ENCODE measurements around the gene PREPL. TPM values are rescaled to one million over a fixed set of nuclear protein-coding genes. Genes with fewer than 3 reads are reported as not detected.

PREPL gene
- total RNA-seq, 1 donor = 68.2 TPM

- TF ChIP-seq CTCF (IDR thresholded peaks at IDR 0.05; ENCODE audit: insufficient read depth, low read depth, low read length) = no peak
- DNase-seq (ENCODE audit: low read depth) = peak; percentile 30
- H3K4me3 ChIP-seq (ENCODE audit: low read depth, low read length) = no peak overlapping the region
These were observed 12.9 kb downstream of the PREPL start for GRCh38 chr2:44348400-44348799.

GRCh38 chr2:44347526-44347925, 13.8 kb downstream of the PREPL start:
- no peak overlapping the region for H3K4me3 ChIP-seq (ENCODE audit: low read depth, low read length)
- TF ChIP-seq CTCF (IDR thresholded peaks at IDR 0.05; ENCODE audit: insufficient read depth, low read depth, low read length) = no peak
- DNase-seq (ENCODE audit: low read depth) = no peak

- peak; percentile 28 for DNase-seq (ENCODE audit: low read depth)
- peak; percentile 37 for TF ChIP-seq CTCF (IDR thresholded peaks at IDR 0.05; ENCODE audit: insufficient read depth, low read depth, low read length)
These were observed 18.4 kb downstream of the PREPL start for GRCh38 chr2:44342854-44343253.

GRCh38 chr2:44335806-44336538, 25.3 kb downstream of the PREPL start:
- no peak for TF ChIP-seq CTCF (IDR thresholded peaks at IDR 0.05; ENCODE audit: insufficient read depth, low read depth, low read length)

More at GRCh38 chr2:44342854-44343253, 18.4 kb downstream of the PREPL start:
- H3K4me3 ChIP-seq (ENCODE audit: low read depth, low read length) = no peak overlapping the region

GRCh38 chr2:44333994-44334393, 27.3 kb downstream of the PREPL start:
- peak; percentile 35 for DNase-seq (ENCODE audit: low read depth)
- no peak overlapping the region for H3K4me3 ChIP-seq (ENCODE audit: low read depth, low read length)
- no peak for TF ChIP-seq CTCF (IDR thresholded peaks at IDR 0.05; ENCODE audit: insufficient read depth, low read depth, low read length)

More at GRCh38 chr2:44335806-44336538, 25.3 kb downstream of the PREPL start:
- peak; percentile 86 for DNase-seq (ENCODE audit: low read depth)
- H3K4me3 ChIP-seq (ENCODE audit: low read depth, low read length) = no peak overlapping the region

- no peak overlapping the region for H3K4me3 ChIP-seq (ENCODE audit: low read depth, low read length)
- peak; percentile 59 for DNase-seq (ENCODE audit: low read depth)
- TF ChIP-seq CTCF (IDR thresholded peaks at IDR 0.05; ENCODE audit: insufficient read depth, low read depth, low read length) = no peak
These were observed 30.5 kb downstream of the PREPL start for GRCh38 chr2:44330801-44331200.

- no peak for TF ChIP-seq CTCF (IDR thresholded peaks at IDR 0.05; ENCODE audit: insufficient read depth, low read depth, low read length)
- H3K4me3 ChIP-seq (ENCODE audit: low read depth, low read length) = no peak overlapping the region
- no peak for DNase-seq (ENCODE audit: low read depth)
These were observed 32.0 kb downstream of the PREPL start for GRCh38 chr2:44329343-44329742.

Data from fibroblast of villous mesenchyme (primary cell).